ENCODE results near the gene SLC16A13.
"Not testable (repeated sequence)": the region's sequence is repeated elsewhere in the genome, so short reads cannot be mapped to it uniquely, and the experiment has no call there.

Gene SLC16A13

GRCh38 chr17:7046725-7047397 is 11.0 kb downstream of the SLC16A13 start:
- intact Hi-C loops (cut with DNase I); DNase-seq: not testable (repeated sequence)

GRCh38 chr17:7047566-7047965 is 11.8 kb downstream of the SLC16A13 start:
- no peak for DNase-seq
- intact Hi-C loops (cut with DNase I), result no loop called here

- DNase-seq, result no peak
- intact Hi-C loops (cut with DNase I), result no loop called here
Observed at GRCh38 chr17:7048968-7049367, 13.2 kb downstream of the SLC16A13 start.

GRCh38 chr17:7050583-7050982 is 14.8 kb downstream of the SLC16A13 start:
- DNase-seq, result not testable (repeated sequence)
- intact Hi-C loops (cut with DNase I), result loop anchor here (5.0 kb wide), 1 partner anchor 87 kb away; no protein-coding TSS in a partner anchor

GRCh38 chr17:7056386-7056785 is 20.6 kb downstream of the SLC16A13 start:
- no peak for DNase-seq

GRCh38 chr17:7058831-7059447 is 23.1 kb downstream of the SLC16A13 start:
- peak in 3 of 42 donors; percentile 23 to 50 (median 41) for DNase-seq
- intact Hi-C loops (cut with DNase I), result no loop called here

More at GRCh38 chr17:7056386-7056785, 20.6 kb downstream of the SLC16A13 start:
- intact Hi-C loops (cut with DNase I), result no loop called here

GRCh38 chr17:7060165-7060891 is 24.5 kb downstream of the SLC16A13 start:
- DNase-seq, result peak in 34 of 42 donors; percentile 21 to 81 (median 48)

GRCh38 chr17:7063518-7064094 is 27.8 kb downstream of the SLC16A13 start:
- peak in 20 of 42 donors; percentile 6 to 66 (median 43) for DNase-seq
- intact Hi-C loops (cut with DNase I), result no loop called here

More at GRCh38 chr17:7060165-7060891, 24.5 kb downstream of the SLC16A13 start:
- intact Hi-C loops (cut with DNase I), result no loop called here

GRCh38 chr17:7064261-7064660 is 28.4 kb downstream of the SLC16A13 start:
- intact Hi-C loops (cut with DNase I), result no loop called here
- peak in 1 of 42 donors; percentile 21 for DNase-seq

GRCh38 chr17:7067198-7067597 is 31.4 kb downstream of the SLC16A13 start:
- intact Hi-C loops (cut with DNase I), result no loop called here
- DNase-seq, result no peak

GRCh38 chr17:7068268-7068667 is 32.5 kb downstream of the SLC16A13 start:
- intact Hi-C loops (cut with DNase I), result no loop called here
- no peak for DNase-seq

- intact Hi-C loops (cut with DNase I), result no loop called here
- no peak for DNase-seq
Observed at GRCh38 chr17:7070712-7071111, 34.9 kb downstream of the SLC16A13 start.

GRCh38 chr17:7072406-7072805 is 36.6 kb downstream of the SLC16A13 start:
- DNase-seq, result no peak
- intact Hi-C loops (cut with DNase I), result no loop called here

GRCh38 chr17:7074931-7075330 is 39.1 kb downstream of the SLC16A13 start:
- DNase-seq, result peak in 1 of 42 donors; percentile 12
- intact Hi-C loops (cut with DNase I), result no loop called here

- no peak for DNase-seq
- intact Hi-C loops (cut with DNase I), result no loop called here
Observed at GRCh38 chr17:7077911-7078546, 42.2 kb downstream of the SLC16A13 start.

GRCh38 chr17:7078711-7079110 is 42.9 kb downstream of the SLC16A13 start:
- DNase-seq, result no peak
- intact Hi-C loops (cut with DNase I), result no loop called here

GRCh38 chr17:7079581-7080455 is 44.0 kb downstream of the SLC16A13 start, which contains the start of gene CLEC10A:
TSS of gene CLEC10A (minus strand) at chr17:7080251. CDS start at chr17:7078812, 1,439 bp downstream.
- DNase-seq, result no peak
- intact Hi-C loops (cut with DNase I), result no loop called here

- intact Hi-C loops (cut with DNase I), result no loop called here
- DNase-seq, result peak in 2 of 42 donors; percentile 18 to 43
Observed at GRCh38 chr17:7080456-7081041, 44.7 kb downstream of the SLC16A13 start.

All from head of caudate nucleus (tissue), 42 donors.